Umbilical cord (tissue), 2 donors: ENCODE measurements around the gene ETV7. TPM values are rescaled to one million over a fixed set of nuclear protein-coding genes. Genes with fewer than 3 reads are reported as not detected.
"Not testable (repeated sequence)": the region's sequence is repeated elsewhere in the genome, so short reads cannot be mapped to it uniquely, and the experiment has no call there.

ENCODE experiments used
- DNase-seq: peaks from one replicate; pipeline ENCODE4 v3.0.0-alpha.2; 2015; ENCODE audit warnings: low spot score
- total RNA-seq: library from RNA; depleted of rRNA; stranded (reverse); fragments of >200 nt; gene quantifications from one replicate; pipeline ENCODE4 v1.2.3, GENCODE V29; 2014; ENCODE audit warnings: low replicate concordance; ENCODE audit not compliant: insufficient read depth

Gene ETV7
- total RNA-seq, 1 donor from 2014 or later: 0.96 TPM

- no peak for DNase-seq
These were observed 22.6 kb downstream of the ETV7 start for GRCh38 chr6:36364669-36365479.

GRCh38 chr6:36364061-36364635 is 23.3 kb downstream of the ETV7 start:
- not testable (repeated sequence) for DNase-seq

GRCh38 chr6:36363371-36363752 is 24.1 kb downstream of the ETV7 start:
- DNase-seq: not testable (repeated sequence)

GRCh38 chr6:36362551-36363370 is 24.7 kb downstream of the ETV7 start:
- DNase-seq: no peak

- DNase-seq: no peak
These were observed 26.4 kb downstream of the ETV7 start for GRCh38 chr6:36361071-36361470.

- DNase-seq: peak; percentile 90
These were observed 27.0 kb downstream of the ETV7 start for GRCh38 chr6:36360241-36361054.

GRCh38 chr6:36358226-36358915 is 29.1 kb downstream of the ETV7 start:
- DNase-seq: no peak

GRCh38 chr6:36357872-36358225 is 29.6 kb downstream of the ETV7 start:
- no peak for DNase-seq

GRCh38 chr6:36355819-36356218 is 31.6 kb downstream of the ETV7 start:
- no peak for DNase-seq

GRCh38 chr6:36353411-36353915 is 34.0 kb downstream of the ETV7 start:
- no peak for DNase-seq

GRCh38 chr6:36352477-36353157 is 34.9 kb downstream of the ETV7 start:
- DNase-seq: no peak

GRCh38 chr6:36350681-36351571 is 36.5 kb downstream of the ETV7 start:
- DNase-seq: peak; percentile 92

- DNase-seq: no peak
These were observed 37.4 kb downstream of the ETV7 start for GRCh38 chr6:36350082-36350481.

- DNase-seq: no peak
These were observed 38.2 kb downstream of the ETV7 start for GRCh38 chr6:36349240-36349639.

- DNase-seq: no peak
These were observed 39.8 kb downstream of the ETV7 start for GRCh38 chr6:36347621-36348020.

- DNase-seq: no peak
These were observed 40.8 kb downstream of the ETV7 start for GRCh38 chr6:36346486-36347273.

GRCh38 chr6:36345681-36346466 is 41.6 kb downstream of the ETV7 start:
- peak; percentile 70 for DNase-seq
